ENCODE measurements around the gene EEFSEC.

DNA sequence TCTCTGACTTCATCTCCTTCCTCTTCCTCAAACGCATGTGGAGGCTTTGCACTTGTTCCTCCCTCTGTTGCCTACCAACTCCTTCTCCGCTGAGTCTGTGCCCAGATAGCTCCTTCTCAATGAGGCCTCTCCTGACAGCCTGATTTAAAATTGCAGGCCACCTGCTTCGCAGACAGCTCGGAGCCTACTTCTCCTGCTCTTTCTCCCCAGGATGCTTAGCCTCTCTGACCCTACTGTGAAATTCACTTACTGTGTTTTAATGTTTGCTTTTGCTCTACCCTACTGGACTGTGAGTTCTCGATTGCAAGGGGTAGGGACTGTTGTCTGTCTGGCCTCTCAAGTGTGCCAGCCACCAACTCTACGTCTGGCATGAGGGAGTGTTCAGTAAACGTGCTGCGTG lies 83.4 kb downstream of the EEFSEC start:
- TF ChIP-seq CTCF (conservative IDR thresholded peaks at IDR 0.05): no peak
- peak; percentile 34; the same call in 1 of the 2 replicates for TF ChIP-seq ZFX (IDR thresholded peaks at IDR 0.05)
